Chondrocyte (in vitro differentiated cells): Measurements from ENCODE around the gene TTC34. TPM values are rescaled to one million over a fixed set of nuclear protein-coding genes. Genes with fewer than 3 reads are reported as not detected.

ENCODE experiments used
- DNase-seq: peaks from one replicate; pipeline ENCODE4 v3.0.0; 2021; ENCODE audit warnings: mixed read lengths, low spot score
- H3K27ac Mint-ChIP-seq: one replicate; pipeline ENCODE4 v1.8.0; 2021; ENCODE audit warnings: mild to moderate bottlenecking, moderate library complexity, mixed read lengths; ENCODE audit not compliant: unreplicated experiment
- H3K27me3 Mint-ChIP-seq: 2 replicates; pipeline ENCODE4 v1.8.0; 2021; ENCODE audit warnings: low read depth, mixed read lengths
- H3K36me3 Mint-ChIP-seq: 2 replicates; pipeline ENCODE4 v1.8.0; 2021; ENCODE audit warnings: low read depth, mixed read lengths
- H3K4me1 Mint-ChIP-seq: 2 replicates; pipeline ENCODE4 v1.8.0; 2021; ENCODE audit warnings: low read depth, mild to moderate bottlenecking, mixed read lengths
- H3K4me3 Mint-ChIP-seq: one replicate; pipeline ENCODE4 v1.8.0; 2021; ENCODE audit warnings: mild to moderate bottlenecking, moderate library complexity, mixed read lengths; ENCODE audit not compliant: unreplicated experiment
- H3K9me3 Mint-ChIP-seq: 2 replicates; pipeline ENCODE4 v1.8.0; 2021; ENCODE audit warnings: low read depth, mixed read lengths
- CTCF ChIP-seq: fragments of 200-600 bp; sonication (generic); IDR thresholded peaks from 2 replicates; pipeline ENCODE4 v1.5.0; 2021; ENCODE audit warnings: antibody characterized with exemption, mild to moderate bottlenecking, moderate library complexity
- total RNA-seq: library from RNA; stranded (reverse); gene quantifications from 3 replicates; pipeline ENCODE4 v1.2.1, GENCODE V29; 2021

TTC34 gene
- total RNA-seq, 1 donor from 2014 or later, result 0.60 TPM

- H3K36me3 Mint-ChIP-seq, result peaks cover 3% of the 10 kb centered on the region
Measured at GRCh38 chr1:2604156-2604843, 197.2 kb downstream of the TTC34 start.

GRCh38 chr1:2603521-2604155 lies 197.9 kb downstream of the TTC34 start:
- peaks cover 21% of the 10 kb centered on the region for H3K27me3 Mint-ChIP-seq
- peaks cover 5% of the 10 kb centered on the region for H3K9me3 Mint-ChIP-seq
- H3K27ac Mint-ChIP-seq, result no peak overlapping the region
- H3K4me1 Mint-ChIP-seq, result no peaks in the 10 kb centered on the region
- peaks cover 4% of the 10 kb centered on the region for H3K36me3 Mint-ChIP-seq
- peak; percentile 94 for DNase-seq
- TF ChIP-seq CTCF, result no peak
- no peak overlapping the region for H3K4me3 Mint-ChIP-seq

More at GRCh38 chr1:2604156-2604843, 197.2 kb downstream of the TTC34 start:
- H3K4me1 Mint-ChIP-seq, result no peaks in the 10 kb centered on the region
- no peak overlapping the region for H3K4me3 Mint-ChIP-seq
- no peak overlapping the region for H3K27ac Mint-ChIP-seq
- no peak for DNase-seq
- peaks cover 21% of the 10 kb centered on the region for H3K27me3 Mint-ChIP-seq
- no peak for TF ChIP-seq CTCF
- no peaks in the 10 kb centered on the region for H3K9me3 Mint-ChIP-seq

GRCh38 chr1:2602866-2603520 lies 198.5 kb downstream of the TTC34 start:
- Mint-ChIP-seq H3K4me3 (no peak overlapping the region), H3K27me3 (peaks cover 23% of the 10 kb centered on the region), H3K27ac (no peak overlapping the region), H3K4me1 (no peaks in the 10 kb centered on the region), H3K9me3 (peaks cover 10% of the 10 kb centered on the region), H3K36me3 (peaks cover 8% of the 10 kb centered on the region)
- DNase-seq, result no peak
- TF ChIP-seq CTCF, result no peak

- H3K9me3 Mint-ChIP-seq, result peaks cover 11% of the 10 kb centered on the region
- H3K4me3 Mint-ChIP-seq, result no peak overlapping the region
- no peak overlapping the region for H3K27ac Mint-ChIP-seq
- no peak for TF ChIP-seq CTCF
- H3K36me3 Mint-ChIP-seq, result peaks cover 8% of the 10 kb centered on the region
- DNase-seq, result no peak
- no peaks in the 10 kb centered on the region for H3K4me1 Mint-ChIP-seq
- H3K27me3 Mint-ChIP-seq, result peaks cover 25% of the 10 kb centered on the region
Measured at GRCh38 chr1:2602311-2602835, 199.1 kb downstream of the TTC34 start.

- Mint-ChIP-seq H3K9me3 (peaks cover 11% of the 10 kb centered on the region), H3K27ac (no peak overlapping the region), H3K4me3 (no peak overlapping the region)
Measured at GRCh38 chr1:2601721-2602303, 199.7 kb downstream of the TTC34 start.

More at GRCh38 chr1:2601721-2602303, 199.7 kb downstream of the TTC34 start:
- no peaks in the 10 kb centered on the region for H3K4me1 Mint-ChIP-seq
- no peak for DNase-seq
- TF ChIP-seq CTCF, result no peak
- peaks cover 8% of the 10 kb centered on the region for H3K36me3 Mint-ChIP-seq
- H3K27me3 Mint-ChIP-seq, result peaks cover 26% of the 10 kb centered on the region
